ENCODE measurements around the gene SNAPIN. TPM values are rescaled to one million over a fixed set of nuclear protein-coding genes. Genes with fewer than 3 reads are reported as not detected.

The SNAPIN gene
- total and polyA plus RNA-seq, 5 donors: 42.8 to 75.4 (median 54.9) TPM

- H3K27me3 ChIP-seq (ENCODE audit: control insufficient read depth, insufficient read depth): no peaks in the 10 kb centered on the region
- 8% methylated on average over 28 of the region's 28 CpGs for WGBS
- no peaks in the 10 kb centered on the region for H3K9me3 ChIP-seq (ENCODE audit: control insufficient read depth, low read length)
- peaks cover 22% of the 10 kb centered on the region for H3K4me1 ChIP-seq (ENCODE audit: control insufficient read depth, insufficient read depth, low read length)
- DNase-seq: peak; percentile 81 to 94 (median 92)
- H3K27ac ChIP-seq (ENCODE audit: low read length): peak within 1 kb of the TSS; percentile 92
- H3K4me3 ChIP-seq (ENCODE audit: low read length): peak within 1 kb of the TSS; percentile 40
- ATAC-seq: peak; percentile 74 to 75
- intact Hi-C loops (cut with DNase I): loop anchor here in 2 of 4 donors (10.0 kb wide), 1 partner anchor 52 kb away; no protein-coding TSS in a partner anchor
These were observed 31.4 kb upstream of the SNAPIN start, which contains the start of gene S100A13 for GRCh38 chr1:153626904-153627714. Gene S100A13, minus strand, starts transcription at chr1:153627505. Its CDS starts 1,033 bp downstream, at chr1:153626472.

GRCh38 chr1:153627715-153628626, 30.5 kb upstream of the SNAPIN start, which contains the start of gene S100A1:
Gene S100A1, plus strand, starts transcription at chr1:153628434. Its CDS starts 2,088 bp downstream, at chr1:153630522.
- no peaks in the 10 kb centered on the region for H3K9me3 ChIP-seq (ENCODE audit: control insufficient read depth, low read length)
- no peaks in the 10 kb centered on the region for H3K27me3 ChIP-seq (ENCODE audit: control insufficient read depth, insufficient read depth)
- H3K4me3 ChIP-seq (ENCODE audit: low read length): peak within 1 kb of the TSS; percentile 40
- peak; percentile 38 to 40 for ATAC-seq
- intact Hi-C loops (cut with DNase I): loop anchor here in 2 of 4 donors (10.0 kb wide), 1 partner anchor 53 kb away; no protein-coding TSS in a partner anchor
- peaks cover 22% of the 10 kb centered on the region for H3K4me1 ChIP-seq (ENCODE audit: control insufficient read depth, insufficient read depth, low read length)
- WGBS: 53% methylated on average over 10 of the region's 10 CpGs
- H3K27ac ChIP-seq (ENCODE audit: low read length): peak within 1 kb of the TSS; percentile 92
- DNase-seq: peak; percentile 65 to 90 (median 88)

- intact Hi-C loops (cut with DNase I): loop anchor here in 2 of 4 donors (10.0 kb wide), 1 partner anchor 54 kb away; no protein-coding TSS in a partner anchor
- Histone ChIP-seq H3K9me3 (ENCODE audit: control insufficient read depth, low read length) (no peaks in the 10 kb centered on the region), H3K27me3 (ENCODE audit: control insufficient read depth, insufficient read depth) (no peaks in the 10 kb centered on the region), H3K4me3 (ENCODE audit: low read length) (peak overlapping the region; percentile 25), H3K4me1 (ENCODE audit: control insufficient read depth, insufficient read depth, low read length) (peaks cover 24% of the 10 kb centered on the region), H3K27ac (ENCODE audit: low read length) (peak overlapping the region; percentile 92)
- ATAC-seq (no peak), DNase-seq (peak in 1 of 3 donors; percentile 53)
- WGBS: 76% methylated on average over 6 of the region's 6 CpGs
These were observed 29.7 kb upstream of the SNAPIN start for GRCh38 chr1:153628638-153629342.

- no peaks in the 10 kb centered on the region for H3K9me3 ChIP-seq (ENCODE audit: control insufficient read depth, low read length)
- peak overlapping the region; percentile 92 for H3K27ac ChIP-seq (ENCODE audit: low read length)
- intact Hi-C loops (cut with DNase I): loop anchor here in 2 of 4 donors (10.0 kb wide), 1 partner anchor 55 kb away; no protein-coding TSS in a partner anchor
- H3K4me3 ChIP-seq (ENCODE audit: low read length): peak overlapping the region; percentile 25
- WGBS: 62% methylated on average over 5 of the region's 5 CpGs
- H3K27me3 ChIP-seq (ENCODE audit: control insufficient read depth, insufficient read depth): no peaks in the 10 kb centered on the region
- peak in 1 of 3 donors; percentile 49 for DNase-seq
- peaks cover 22% of the 10 kb centered on the region for H3K4me1 ChIP-seq (ENCODE audit: control insufficient read depth, insufficient read depth, low read length)
- ATAC-seq: no peak
These were observed 29.2 kb upstream of the SNAPIN start for GRCh38 chr1:153629343-153629665.

GRCh38 chr1:153629971-153630370, 28.5 kb upstream of the SNAPIN start:
- intact Hi-C loops (cut with DNase I): loop anchor here in 2 of 4 donors (10.0 kb wide), 1 partner anchor 55 kb away; no protein-coding TSS in a partner anchor
- Histone ChIP-seq H3K27me3 (ENCODE audit: control insufficient read depth, insufficient read depth) (no peaks in the 10 kb centered on the region), H3K4me1 (ENCODE audit: control insufficient read depth, insufficient read depth, low read length) (peaks cover 22% of the 10 kb centered on the region), H3K4me3 (ENCODE audit: low read length) (peak overlapping the region; percentile 29), H3K9me3 (ENCODE audit: control insufficient read depth, low read length) (no peaks in the 10 kb centered on the region), H3K27ac (ENCODE audit: low read length) (peak overlapping the region; percentile 92)
- DNase-seq (peak in 2 of 3 donors; percentile 79 to 86), ATAC-seq (peak; percentile 1 to 15)
- 70% methylated on average over 1 of the region's 1 CpG for WGBS

GRCh38 chr1:153630384-153630783, 28.1 kb upstream of the SNAPIN start:
- Histone ChIP-seq H3K4me3 (ENCODE audit: low read length) (peak overlapping the region; percentile 29), H3K27me3 (ENCODE audit: control insufficient read depth, insufficient read depth) (no peaks in the 10 kb centered on the region), H3K27ac (ENCODE audit: low read length) (peak overlapping the region; percentile 92), H3K9me3 (ENCODE audit: control insufficient read depth, low read length) (no peaks in the 10 kb centered on the region), H3K4me1 (ENCODE audit: control insufficient read depth, insufficient read depth, low read length) (peaks cover 22% of the 10 kb centered on the region)
- intact Hi-C loops (cut with DNase I): no loop called here
- DNase-seq: no peak
- ATAC-seq: no peak
- 78% methylated on average over 7 of the region's 7 CpGs for WGBS

- peaks cover 18% of the 10 kb centered on the region for H3K4me1 ChIP-seq (ENCODE audit: control insufficient read depth, insufficient read depth, low read length)
- intact Hi-C loops (cut with DNase I): no loop called here
- no peaks in the 10 kb centered on the region for H3K27me3 ChIP-seq (ENCODE audit: control insufficient read depth, insufficient read depth)
- H3K9me3 ChIP-seq (ENCODE audit: control insufficient read depth, low read length): no peaks in the 10 kb centered on the region
- WGBS: 82% methylated on average over 10 of the region's 10 CpGs
- ATAC-seq: no peak
- no peak overlapping the region for H3K27ac ChIP-seq (ENCODE audit: low read length)
- H3K4me3 ChIP-seq (ENCODE audit: low read length): no peak overlapping the region
- DNase-seq: no peak
These were observed 27.2 kb upstream of the SNAPIN start for GRCh38 chr1:153631047-153632022.

GRCh38 chr1:153633161-153633753, 25.2 kb upstream of the SNAPIN start:
- peak overlapping the region; percentile 27 for H3K4me3 ChIP-seq (ENCODE audit: low read length)
- H3K27me3 ChIP-seq (ENCODE audit: control insufficient read depth, insufficient read depth): no peaks in the 10 kb centered on the region
- DNase-seq (peak in 1 of 3 donors; percentile 87), ATAC-seq (peak; percentile 46 to 52)
- WGBS: 35% methylated on average over 18 of the region's 18 CpGs
- H3K4me1 ChIP-seq (ENCODE audit: control insufficient read depth, insufficient read depth, low read length): peaks cover 16% of the 10 kb centered on the region
- no peaks in the 10 kb centered on the region for H3K9me3 ChIP-seq (ENCODE audit: control insufficient read depth, low read length)
- intact Hi-C loops (cut with DNase I): no loop called here
- peak overlapping the region; percentile 98 for H3K27ac ChIP-seq (ENCODE audit: low read length)

Measured in right cardiac atrium (tissue), 5 donors.